Adrenal gland (tissue), 12 donors: ENCODE measurements around the gene ANKRD27. TPM values are rescaled to one million over a fixed set of nuclear protein-coding genes. Genes with fewer than 3 reads are reported as not detected.

Experiments
- DNase-seq, 7 donors: peaks; one replicate each; pipeline ENCODE4 v3.0.0-alpha.2; 2019 to 2020
- H3K27ac ChIP-seq, 5 donors: fragments of 200-600 bp; sonication (generic) in 4 of 5; 1 replicate in 3 of 5; 2 replicates in 2 of 5; pipeline versions ENCODE4 v1.5.1 to v1.8.0; 2016 to 2020; ENCODE audit warnings: mild to moderate bottlenecking in 1 of 5
- H3K27me3 ChIP-seq: fragments of 200-600 bp; 2 replicates; pipeline ENCODE4 v1.8.0; 2021
- H3K36me3 ChIP-seq, 2 donors: fragments of 200-600 bp; replicated peaks in 1 of 2; 1 replicate in 1 of 2; 2 replicates in 1 of 2; pipeline versions ENCODE4 v1.5.1 to v1.8.0; 2018 to 2022
- H3K4me1 ChIP-seq, 2 donors: fragments of 200-600 bp; replicated peaks in 1 of 2; 1 replicate in 1 of 2; 2 replicates in 1 of 2; pipeline versions ENCODE4 v1.5.1 to v1.8.0; 2018 to 2021
- H3K4me3 ChIP-seq, 4 donors: fragments of 200-600 bp; sonication (generic) in 3 of 4; one replicate each; pipeline ENCODE4 v1.5.1; 2016 to 2018
- H3K9me3 ChIP-seq, 3 donors: fragments of 200-600 bp; sonication (generic) in 1 of 3; replicated peaks in 1 of 3; 1 replicate in 2 of 3; 2 replicates in 1 of 3; pipeline versions ENCODE4 v1.5.1 to v1.8.0; 2016 to 2021
- CTCF ChIP-seq, 6 experiments: fragments of 450-650 bp in 4 of 6; fragments of 200-600 bp in 2 of 6; sonication (generic) in 1 of 6; IDR thresholded peaks; 1 replicate in 5 of 6; 2 replicates in 1 of 6; pipeline versions ENCODE4 v1.5.1 to v1.8.0; 2016 to 2021; ENCODE audit warnings: antibody characterized with exemption in 6 of 6, mild to moderate bottlenecking in 2 of 6, moderate library complexity in 1 of 6
- POLR2A ChIP-seq, 2 donors: fragments of 450-650 bp; IDR thresholded peaks; one replicate each; pipeline ENCODE4 v1.6.1; 2017; ENCODE audit warnings: antibody characterized with exemption in 2 of 2, mild to moderate bottlenecking in 2 of 2, moderate library complexity in 1 of 2
- WGBS, 4 donors: extraction: QIAGEN DNeasy Blood & Tissue Kit in 2 of 4; methylation state at CpG; one replicate each; pipeline versions ENCODE4 v1.1.5 to v1.1.7; 2013 to 2017; 5-methylcytosine and 5-hydroxymethylcytosine counted together
- intact Hi-C, 2 donors: fragments of 100-400 bp; cut with DNase I; formaldehyde crosslinking; loops; one replicate each; pipeline versions ENCODE4 v1.14.1 to v1.15.0; 2022 to 2023
- polyA plus RNA-seq, 3 donors: library from polyadenylated mRNA; stranded (reverse); fragments of 200-250 nt in 2 of 3; fragments of 350-450 nt in 1 of 3; fragmentation: Illumina TruSeq in 1 of 3; extraction: RNeasy Lipid Tissue Mini Kit (QIAGEN cat#74804) in 1 of 3; gene quantifications; one replicate each; pipeline ENCODE4 v1.2.3, GENCODE V29; 2013 to 2014
- total RNA-seq, 9 donors: library from RNA; depleted of rRNA in 4 of 9; stranded (reverse); fragments of >200 nt in 4 of 9; fragments of 120-200 nt in 1 of 9; fragmentation: NEBNext Ultra II Directional in 1 of 9; extraction: Animal tissue kit (Norgen Biotek cat#: 25700) in 1 of 9; gene quantifications; one replicate each; pipeline versions ENCODE4 v1.1.0 to v1.2.4, GENCODE V29; 2013 to 2023
- donor health status: healthy with polysubstance abuse.
- donor health status: Bipolar disorder and iron deficiency.
- donor health status: DM: yes; HTN: yes; CAD: no.
- donor health status: DM: no; HTN: no; CAD: no.
- donor health status: DM: no; HTN: no; CAD: no.
- donor health status: DM: yes; HTN: yes; CAD: no.

ANKRD27 gene
- total and polyA plus RNA-seq, 12 donors, result 7.2 to 25.3 (median 18.2) TPM

- Histone ChIP-seq H3K9me3 (no peaks in the 10 kb centered on the region), H3K4me1 (no peaks in the 10 kb centered on the region), H3K27me3 (no peaks in the 10 kb centered on the region), H3K4me3 (no peak overlapping the region), H3K27ac (peak overlapping the region in 1 of 5 donors; percentile 12), H3K36me3 (peaks cover 0 to 52% of the 10 kb centered on the region in 2 donors)
- TF ChIP-seq CTCF (IDR thresholded peaks at IDR 0.05), result no peak
- no peak for TF ChIP-seq POLR2A (IDR thresholded peaks at IDR 0.05)
- DNase-seq, result no peak
- intact Hi-C loops, result no loop called here
- WGBS, 4 donors, result 87 to 96% (median 93%) methylated on average over 6 of the region's 6 CpGs
These were observed 28.4 kb downstream of the ANKRD27 start for GRCh38 chr19:32646556-32646955.

DNA sequence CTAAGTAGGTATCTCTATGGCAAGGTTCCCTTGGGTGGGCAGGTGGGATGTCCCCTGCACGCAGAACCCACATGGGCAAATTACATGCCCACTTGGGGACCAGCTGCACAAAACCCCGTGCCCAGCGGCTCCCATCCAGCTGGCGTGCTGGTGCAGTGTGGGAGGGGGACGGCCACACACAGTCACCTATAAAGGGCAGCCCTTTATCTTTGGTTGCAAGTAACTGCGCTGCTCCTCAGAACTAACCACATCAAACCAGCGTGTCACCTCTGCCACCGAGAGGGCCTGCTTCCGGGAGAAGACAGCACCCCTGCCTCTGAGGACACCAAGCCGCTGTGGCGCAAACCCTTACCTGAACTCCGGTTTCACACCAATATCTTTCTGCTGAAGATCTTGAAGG, 32.2 kb downstream of the ANKRD27 start:
- Histone ChIP-seq H3K27ac (no peak overlapping the region), H3K36me3 (peaks cover 0 to 69% of the 10 kb centered on the region in 2 donors), H3K4me1 (no peaks in the 10 kb centered on the region), H3K9me3 (no peaks in the 10 kb centered on the region), H3K27me3 (no peaks in the 10 kb centered on the region), H3K4me3 (no peak overlapping the region)
- 79 to 90% (median 86%) methylated on average over 10 to 12 of the region's 12 CpGs for WGBS, 4 donors
- no peak for DNase-seq
- intact Hi-C loops, result no loop called here
- TF ChIP-seq CTCF (IDR thresholded peaks at IDR 0.05) (no peak), POLR2A (IDR thresholded peaks at IDR 0.05) (no peak)

DNA sequence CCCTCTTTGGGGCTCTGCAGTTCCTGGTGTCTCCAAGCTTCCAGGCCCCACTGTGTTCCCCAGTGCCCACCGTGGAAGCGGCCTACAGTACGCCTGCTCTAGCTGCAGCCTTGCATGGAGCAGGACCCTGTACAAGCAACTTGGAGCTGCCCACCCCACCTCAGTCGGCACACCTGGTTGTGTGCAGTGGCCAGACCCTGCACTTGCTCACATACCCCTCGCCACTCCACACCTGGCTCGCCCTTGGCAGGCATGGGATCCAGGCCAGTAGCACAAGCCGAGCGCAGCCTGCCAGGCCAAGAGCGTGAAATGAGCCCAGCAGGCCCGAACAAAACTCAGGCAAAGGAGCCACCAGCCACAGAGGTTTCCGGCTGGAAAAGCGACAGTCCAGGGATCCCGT, 36.4 kb downstream of the ANKRD27 start:
- Histone ChIP-seq H3K4me3 (no peak overlapping the region), H3K27me3 (no peaks in the 10 kb centered on the region), H3K4me1 (no peaks in the 10 kb centered on the region), H3K27ac (no peak overlapping the region), H3K9me3 (no peaks in the 10 kb centered on the region), H3K36me3 (peaks cover 0 to 65% of the 10 kb centered on the region in 2 donors)
- TF ChIP-seq CTCF (IDR thresholded peaks at IDR 0.05) (no peak), POLR2A (IDR thresholded peaks at IDR 0.05) (no peak)
- DNase-seq, result no peak
- intact Hi-C loops, result no loop called here
- 95 to 98% (median 98%) methylated on average over 8 to 13 of the region's 13 CpGs for WGBS, 4 donors

- no peak for DNase-seq
- intact Hi-C loops, result no loop called here
- peaks cover 0 to 55% of the 10 kb centered on the region in 2 donors for H3K36me3 ChIP-seq
- TF ChIP-seq POLR2A (IDR thresholded peaks at IDR 0.05), result no peak
- no peak for TF ChIP-seq CTCF (IDR thresholded peaks at IDR 0.05)
- no peak overlapping the region for H3K27ac ChIP-seq
- no peaks in the 10 kb centered on the region for H3K9me3 ChIP-seq
- no peaks in the 10 kb centered on the region for H3K27me3 ChIP-seq
- no peak overlapping the region for H3K4me3 ChIP-seq
- H3K4me1 ChIP-seq, result no peaks in the 10 kb centered on the region
- WGBS, 4 donors, result 85 to 96% (median 91%) methylated on average over 13 to 14 of the region's 14 CpGs
These were observed 37.5 kb downstream of the ANKRD27 start for GRCh38 chr19:32637480-32637879.
